SK-N-SH (cell line): ENCODE results near the gene RAB20. TPM values are rescaled to one million over a fixed set of nuclear protein-coding genes. Genes with fewer than 3 reads are reported as not detected.

Source experiments
- CTCF ChIA-PET: fragments of 300-600, 350-600 bp; formaldehyde crosslinking; extraction: SDS; loops from one replicate; lab custom pipeline; 2021; lab: Yijun Ruan, JAX
- POLR2A ChIA-PET: fragments of 350-600 bp; sonication (Branson Sonifier 250); formaldehyde crosslinking; extraction: SDS; loops from one replicate; lab custom pipeline; 2020; ENCODE audit warnings: antibody characterized with exemption, inconsistent platforms; lab: Yijun Ruan, JAX
- DNase-seq: peaks from one replicate; pipeline ENCODE4 v3.0.0; 2012
- H2AFZ ChIP-seq: fragments of 200-600 bp; sonication (generic); 2 replicates; pipeline ENCODE4 v1.8.1; 2016; ENCODE audit warnings: antibody characterized with exemption, mild to moderate bottlenecking, low read depth
- H3F3A ChIP-seq: fragments of 200-600 bp; sonication (generic); replicated peaks from 2 replicates; pipeline ENCODE3; 2016; ENCODE audit warnings: antibody characterized with exemption, mild to moderate bottlenecking; ENCODE audit not compliant: insufficient read depth
- H3K27ac ChIP-seq, 2 experiments: fragments of 200-500 bp in 1 of 2; fragments of 200-600 bp in 1 of 2; sonication (Bioruptor generic) in 1 of 2; sonication (generic), shearing (Covaris generic) in 1 of 2; 2 replicates each; pipeline versions ENCODE4 v1.5.1 to v1.6.1; 2014 to 2016; ENCODE audit warnings: low read depth in 2 of 2, inconsistent platforms in 1 of 2, low read length in 1 of 2, mild to moderate bottlenecking in 1 of 2, mixed read lengths in 1 of 2
- H3K27me3 ChIP-seq: fragments of 200-600 bp; sonication (generic), shearing (Covaris generic); 2 replicates; pipeline ENCODE4 v1.6.1; 2016; ENCODE audit warnings: mixed run types; ENCODE audit not compliant: insufficient read depth
- H3K36me3 ChIP-seq, 2 experiments: fragments of 200-500 bp in 1 of 2; fragments of 200-600 bp in 1 of 2; sonication (Bioruptor generic) in 1 of 2; sonication (generic) in 1 of 2; replicated peaks in 1 of 2; 2 replicates each; pipeline versions ENCODE3 to v1.5.1; 2014 to 2016; ENCODE audit warnings: low read length in 1 of 2, mild to moderate bottlenecking in 1 of 2; ENCODE audit not compliant: insufficient read depth in 2 of 2, control insufficient read depth in 1 of 2
- H3K4me1 ChIP-seq, 2 experiments: fragments of 200-500 bp in 1 of 2; fragments of 200-600 bp in 1 of 2; sonication (Bioruptor generic) in 1 of 2; sonication (generic), shearing (Covaris generic) in 1 of 2; 2 replicates each; pipeline versions ENCODE4 v1.5.1 to v1.6.1; 2014 to 2016; ENCODE audit warnings: low read depth in 1 of 2, low read length in 1 of 2, mixed run types in 1 of 2; ENCODE audit not compliant: insufficient read depth in 2 of 2, control insufficient read depth in 1 of 2
- H3K4me2 ChIP-seq: fragments of 200-600 bp; sonication (generic), shearing (Covaris generic); 2 replicates; pipeline ENCODE4 v1.6.1; 2017; ENCODE audit warnings: mixed run types
- H3K4me3 ChIP-seq, 2 experiments: fragments of 200-500 bp in 1 of 2; fragments of 200-600 bp in 1 of 2; sonication (Bioruptor generic) in 1 of 2; sonication (generic), shearing (Covaris generic) in 1 of 2; 2 replicates each; pipeline versions ENCODE4 v1.5.1 to v1.8.1; 2014 to 2016; ENCODE audit warnings: low read depth in 2 of 2, inconsistent platforms in 1 of 2, low read length in 1 of 2, mild to moderate bottlenecking in 1 of 2, mixed read lengths in 1 of 2, moderate library complexity in 1 of 2
- H3K79me2 ChIP-seq: fragments of 200-600 bp; sonication (generic); 2 replicates; pipeline ENCODE4 v1.8.1; 2017; ENCODE audit warnings: mild to moderate bottlenecking; ENCODE audit not compliant: insufficient read depth
- H3K9ac ChIP-seq: fragments of 200-600 bp; sonication (generic); 2 replicates; pipeline ENCODE4 v1.6.1; 2017; ENCODE audit warnings: mixed run types
- H3K9me2 ChIP-seq: fragments of 200-600 bp; sonication (generic); 2 replicates; pipeline ENCODE4 v1.6.1; 2017; ENCODE audit warnings: mixed run types
- H3K9me3 ChIP-seq: fragments of 200-600 bp; sonication (generic); 2 replicates; pipeline ENCODE4 v1.6.1; 2017; ENCODE audit warnings: mixed run types, mild to moderate bottlenecking, moderate library complexity
- H4K20me1 ChIP-seq: fragments of 200-600 bp; sonication (generic); 2 replicates; pipeline ENCODE4 v1.6.1; 2017; ENCODE audit warnings: mild to moderate bottlenecking, mixed run types; ENCODE audit not compliant: insufficient read depth
- CTCF ChIP-seq: fragments of 200-600 bp; sonication (generic); IDR thresholded peaks from 2 replicates; pipeline ENCODE4 v1.6.1; 2017; ENCODE audit warnings: antibody characterized with exemption, mild to moderate bottlenecking, moderate library complexity
- EZH2phosphoT487 ChIP-seq: fragments of 200-600 bp; sonication (generic); IDR thresholded peaks from 2 replicates; pipeline ENCODE4 v1.6.1; 2017; ENCODE audit warnings: low read depth, mixed run types, mild to moderate bottlenecking, antibody characterized with exemption, moderate library complexity, borderline replicate concordance
- FOXM1 ChIP-seq: IDR thresholded peaks from 2 replicates; pipeline ENCODE4 v1.4.0; 2012; ENCODE audit warnings: low read depth, mild to moderate bottlenecking
- MAX ChIP-seq: IDR thresholded peaks from 2 replicates; pipeline ENCODE4 v1.4.0; 2012; ENCODE audit warnings: low read depth
- MEF2A ChIP-seq: IDR thresholded peaks from 2 replicates; pipeline ENCODE4 v1.4.0; 2012; ENCODE audit warnings: low read depth, borderline replicate concordance
- MXI1 ChIP-seq: IDR thresholded peaks from 2 replicates; pipeline ENCODE4 v1.6.1; 2012; ENCODE audit warnings: mild to moderate bottlenecking, low read depth, low read length, improper control_type of control experiment
- NFIC ChIP-seq: IDR thresholded peaks from 2 replicates; pipeline ENCODE4 v1.4.0; 2012; ENCODE audit warnings: borderline replicate concordance
- NRF1 ChIP-seq: IDR thresholded peaks from 2 replicates; pipeline ENCODE4 v1.6.1; 2012; ENCODE audit warnings: low read depth, mild to moderate bottlenecking, low read length
- PBX3 ChIP-seq: IDR thresholded peaks from 2 replicates; pipeline ENCODE4; 2012
- RAD21 ChIP-seq: IDR thresholded peaks from 2 replicates; pipeline ENCODE4 v1.6.1; 2012; ENCODE audit warnings: mild to moderate bottlenecking, low read length
- REST ChIP-seq: IDR thresholded peaks from 2 replicates; pipeline ENCODE4 v1.6.1; 2012; ENCODE audit warnings: mild to moderate bottlenecking, low read depth, low read length, moderate library complexity
- TCF12 ChIP-seq: IDR thresholded peaks from 2 replicates; pipeline ENCODE4 v1.4.0; 2012
- TEAD4 ChIP-seq: IDR thresholded peaks from 2 replicates; pipeline ENCODE4 v1.4.0; 2012; ENCODE audit warnings: mild to moderate bottlenecking, borderline replicate concordance; ENCODE audit not compliant: insufficient read depth
- USF1 ChIP-seq: IDR thresholded peaks from 2 replicates; pipeline ENCODE4 v1.4.0; 2012; ENCODE audit warnings: low read depth, borderline replicate concordance
- YY1 ChIP-seq: IDR thresholded peaks from 2 replicates; pipeline ENCODE4 v1.4.0; 2012; ENCODE audit warnings: low read depth, mild to moderate bottlenecking
- ZBTB33 ChIP-seq: IDR thresholded peaks from 2 replicates; pipeline ENCODE4 v1.4.0; 2012; ENCODE audit warnings: low read depth, borderline replicate concordance
- WGBS: methylation state at CpG from one replicate; pipeline ENCODE4 v1.1.6; 2017; ENCODE audit warnings: low lambda C conversion rate; 5-methylcytosine and 5-hydroxymethylcytosine counted together
- polyA plus RNA-seq, 3 experiments: library from polyadenylated mRNA; depleted of rRNA; stranded (reverse); fragments of >200 nt; gene quantifications; 2 replicates each; pipeline ENCODE4 v1.2.3, GENCODE V29; 2012

Gene RAB20
- polyA plus RNA-seq, 1 of the 3 experiments (the other 2 are of a cell fraction) = 5.2 TPM

GRCh38 chr13:110536006-110536693 lies 25.4 kb downstream of the RAB20 start (continued):
- TF ChIP-seq EZH2phosphoT487 (no peak), TCF12 (no peak), TEAD4 (no peak), RAD21 (no peak), REST (no peak), MXI1 (no peak), MEF2A (no peak), NRF1 (no peak)
- TF ChIP-seq, all 33 proteins: peak for 0

- H3F3A ChIP-seq = peaks cover 2% of the 10 kb centered on the region
- H3K36me3 ChIP-seq = no peaks in the 10 kb centered on the region
- no peak overlapping the region for H3K4me2 ChIP-seq
- no peaks in the 10 kb centered on the region for H3K4me1 ChIP-seq
- no peaks in the 10 kb centered on the region for H3K27me3 ChIP-seq
- H3K4me3 ChIP-seq = no peak overlapping the region
- no peak overlapping the region for H2AFZ ChIP-seq
- H3K9me3 ChIP-seq = no peaks in the 10 kb centered on the region
- no peaks in the 10 kb centered on the region for H3K79me2 ChIP-seq
- H4K20me1 ChIP-seq = no peaks in the 10 kb centered on the region
- no peak overlapping the region for H3K9ac ChIP-seq
- no peaks in the 10 kb centered on the region for H3K9me2 ChIP-seq
- no peak overlapping the region for H3K27ac ChIP-seq
- ChIA-PET POLR2A (no interaction called here), CTCF (interaction anchor here (0.9 kb wide), 1 partner anchor 313 kb away, joined by 3 read pairs; no protein-coding TSS in a partner anchor)
- WGBS = 95% methylated on average over 10 of the region's 11 CpGs
- DNase-seq = no peak
- TF ChIP-seq EZH2phosphoT487 = no peak
- TF ChIP-seq ZBTB33 = no peak
- no peak for TF ChIP-seq TEAD4
- TF ChIP-seq PBX3 = no peak
- TF ChIP-seq USF1 = no peak
- TF ChIP-seq TCF12 = no peak
- TF ChIP-seq NFIC = no peak
- no peak for TF ChIP-seq REST
- no peak for TF ChIP-seq FOXM1
- no peak for TF ChIP-seq YY1
- no peak for TF ChIP-seq CTCF
- no peak for TF ChIP-seq MAX
Observed at GRCh38 chr13:110535526-110535925, 26.0 kb downstream of the RAB20 start.
